ENCODE results near the gene CREB3.

DNA sequence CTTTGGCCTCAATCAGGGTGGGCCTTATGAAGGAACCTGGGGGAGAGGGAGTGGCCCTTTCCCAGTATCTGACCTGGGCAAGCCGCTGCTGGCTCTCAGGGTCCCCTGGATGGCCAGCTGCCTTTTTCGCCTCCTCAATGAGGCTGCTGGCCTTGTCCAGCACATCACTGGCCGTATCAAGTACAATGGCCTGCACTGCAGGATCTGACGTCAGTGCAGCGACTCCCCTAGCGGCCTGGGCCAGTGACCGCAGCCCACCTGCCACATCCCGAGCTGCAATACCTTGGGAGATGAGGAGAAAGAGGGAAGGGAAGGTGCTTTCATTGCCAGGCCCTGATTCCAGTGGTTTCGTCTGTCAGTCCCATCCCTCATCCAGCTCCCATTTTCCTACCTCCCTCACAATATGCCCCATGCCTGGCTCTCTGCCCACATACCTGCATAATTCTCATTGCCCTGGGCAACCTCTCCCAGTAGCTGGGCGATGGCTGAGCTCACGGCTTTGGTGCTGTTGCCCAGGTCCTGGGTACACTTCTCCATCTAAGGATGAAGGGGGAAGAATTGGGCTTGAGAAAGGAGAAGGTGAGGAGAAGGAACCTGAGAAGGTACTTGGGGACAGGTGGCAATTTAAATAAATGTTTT lies 19.6 kb upstream of the CREB3 start:
- TF ChIP-seq POLR2A (IDR thresholded peaks at IDR 0.05) (no peak), CTCF (IDR thresholded peaks at IDR 0.05) (no peak), POLR2AphosphoS5 (IDR thresholded peaks at IDR 0.05) (no peak)

Measured in breast epithelium (tissue), 3 donors.